ENCODE results near the gene KANSL1. TPM values are rescaled to one million over a fixed set of nuclear protein-coding genes. Genes with fewer than 3 reads are reported as not detected.

The KANSL1 gene
- total RNA-seq, 3 donors from 2014 or later = 80.2 to 107 (median 88.8) TPM

DNA sequence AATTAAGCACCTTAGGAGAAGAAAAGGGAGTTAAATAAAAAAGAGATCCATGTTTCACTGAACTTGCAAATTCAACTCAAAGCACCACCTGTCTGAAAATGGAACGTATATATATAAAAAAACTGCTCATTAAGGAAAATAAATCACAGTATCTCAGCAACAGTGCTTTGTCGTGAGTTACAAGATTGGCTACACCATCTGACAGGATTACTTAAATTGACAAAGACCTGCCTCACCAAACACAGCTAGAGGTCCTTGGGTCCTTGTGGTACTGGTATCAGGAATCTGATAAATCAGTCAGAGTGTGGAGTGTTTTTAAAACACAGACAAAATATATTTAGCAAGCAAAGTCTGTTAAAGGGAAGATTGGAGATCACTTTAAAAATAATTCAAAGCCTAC, 63.9 kb downstream of the KANSL1 start:
- intact Hi-C loops (cut with DNase I, micrococcal nuclease) = no loop called here
- H3K4me1 ChIP-seq (ENCODE audit: low read depth) = peaks cover 2% of the 10 kb centered on the region
- H3K4me3 ChIP-seq = no peak overlapping the region
- TF ChIP-seq CTCF (IDR thresholded peaks at IDR 0.05) = no peak
- ATAC-seq = no peak
- no peaks in the 10 kb centered on the region for H3K36me3 ChIP-seq (ENCODE audit: low read depth)
- no peak for DNase-seq
- no peaks in the 10 kb centered on the region for H3K9me3 ChIP-seq

DNA sequence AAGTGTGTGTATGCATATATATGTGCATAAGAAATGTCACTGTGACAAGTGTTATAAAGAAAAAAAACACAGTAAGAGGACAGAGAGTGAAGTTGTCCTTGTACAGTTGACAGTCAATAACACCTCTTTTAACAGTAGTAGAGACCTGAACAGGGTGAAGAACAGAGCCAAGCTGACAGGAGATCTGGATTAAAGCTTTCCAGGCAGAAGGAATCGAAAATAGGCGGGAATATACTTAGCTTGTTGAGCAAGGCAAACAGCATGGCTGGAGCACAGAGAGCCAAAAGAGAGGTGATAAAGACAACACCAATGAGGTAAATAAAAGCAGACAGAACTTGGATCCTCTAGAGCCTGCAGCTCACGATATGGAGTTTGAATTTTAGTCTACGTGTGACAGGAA, 64.8 kb downstream of the KANSL1 start:
- no peak overlapping the region for H3K4me3 ChIP-seq
- DNase-seq (no peak), ATAC-seq (no peak)
- no peaks in the 10 kb centered on the region for H3K9me3 ChIP-seq
- intact Hi-C loops (cut with DNase I, micrococcal nuclease) = no loop called here
- H3K36me3 ChIP-seq (ENCODE audit: low read depth) = no peaks in the 10 kb centered on the region
- peaks cover 2% of the 10 kb centered on the region for H3K4me1 ChIP-seq (ENCODE audit: low read depth)
- TF ChIP-seq CTCF (IDR thresholded peaks at IDR 0.05) = no peak

DNA sequence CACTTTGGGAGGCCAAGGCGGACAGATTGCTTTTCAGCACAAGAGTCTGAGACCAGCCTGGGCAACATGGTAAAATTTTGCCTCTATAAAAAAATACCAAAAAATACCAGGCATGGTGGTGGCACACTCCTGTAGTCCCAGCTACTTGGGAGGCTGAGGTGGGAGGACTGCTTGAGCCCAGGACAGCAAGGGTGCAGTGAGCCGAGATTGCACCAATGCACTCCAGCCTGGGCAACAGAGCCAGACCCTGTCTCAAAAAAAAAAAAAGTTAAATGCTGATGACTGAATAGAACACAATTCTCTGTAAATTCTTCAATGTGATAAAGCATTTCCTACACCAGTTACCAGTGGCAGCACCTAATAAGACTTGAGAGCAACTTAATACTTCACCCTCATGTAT, 65.7 kb downstream of the KANSL1 start:
- DNase-seq = no peak
- ATAC-seq = no peak
- intact Hi-C loops (cut with DNase I, micrococcal nuclease) = no loop called here
- H3K4me3 ChIP-seq = no peak overlapping the region
- no peaks in the 10 kb centered on the region for H3K36me3 ChIP-seq (ENCODE audit: low read depth)
- no peaks in the 10 kb centered on the region for H3K9me3 ChIP-seq
- no peak for TF ChIP-seq CTCF (IDR thresholded peaks at IDR 0.05)
- peaks cover 6% of the 10 kb centered on the region for H3K4me1 ChIP-seq (ENCODE audit: low read depth)

DNA sequence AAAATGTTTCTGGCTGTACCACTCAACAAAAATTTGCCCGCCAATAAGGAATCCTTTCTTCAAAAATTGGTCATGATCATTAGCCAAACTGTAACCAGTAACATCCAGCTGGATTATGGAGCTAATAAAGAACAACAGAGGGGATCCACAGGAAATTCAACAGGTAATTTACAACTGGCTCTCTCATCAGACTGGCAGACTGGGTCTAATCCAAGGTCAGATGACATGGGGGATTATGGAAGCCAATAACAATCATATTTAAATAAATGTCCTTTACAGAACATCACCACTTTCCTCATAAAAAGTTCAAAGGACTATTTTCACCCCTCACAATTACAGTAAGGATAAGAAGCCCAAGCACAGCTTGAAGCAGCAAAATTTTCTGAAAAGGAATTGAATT, 66.4 kb downstream of the KANSL1 start:
- no peaks in the 10 kb centered on the region for H3K9me3 ChIP-seq
- no peak overlapping the region for H3K4me3 ChIP-seq
- peaks cover 11% of the 10 kb centered on the region for H3K4me1 ChIP-seq (ENCODE audit: low read depth)
- H3K36me3 ChIP-seq (ENCODE audit: low read depth) = no peaks in the 10 kb centered on the region
- no peak for TF ChIP-seq CTCF (IDR thresholded peaks at IDR 0.05)
- no peak for DNase-seq
- no peak for ATAC-seq
- intact Hi-C loops (cut with DNase I, micrococcal nuclease) = no loop called here

DNA sequence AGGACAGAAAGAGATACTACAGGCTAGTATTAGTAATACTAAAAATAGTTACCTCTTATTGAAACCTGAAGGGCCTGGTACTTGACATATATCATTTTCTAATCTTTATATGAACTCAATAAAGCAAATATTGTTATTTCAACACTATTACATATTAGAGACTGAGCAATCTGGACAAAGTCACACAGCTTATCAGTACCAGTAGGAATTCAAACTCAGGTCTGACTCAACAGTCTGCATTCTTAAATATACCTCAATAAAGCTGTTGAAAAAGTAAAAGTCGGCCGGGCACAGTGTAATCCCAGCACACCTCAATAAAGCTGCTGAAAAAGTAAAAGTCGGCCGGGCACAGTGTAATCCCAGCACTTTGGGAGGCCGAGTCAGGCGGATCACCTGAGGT, 67.4 kb downstream of the KANSL1 start:
- H3K4me1 ChIP-seq (ENCODE audit: low read depth) = peaks cover 11% of the 10 kb centered on the region

More for the DNA sequence above, 67.4 kb downstream of the KANSL1 start:
- intact Hi-C loops (cut with DNase I, micrococcal nuclease) = no loop called here
- no peaks in the 10 kb centered on the region for H3K9me3 ChIP-seq
- ATAC-seq (no peak), DNase-seq (no peak)
- H3K4me3 ChIP-seq = no peak overlapping the region
- no peaks in the 10 kb centered on the region for H3K36me3 ChIP-seq (ENCODE audit: low read depth)
- no peak for TF ChIP-seq CTCF (IDR thresholded peaks at IDR 0.05)
